Daoy (cell line): ENCODE data around the gene INSL3. TPM values are rescaled to one million over a fixed set of nuclear protein-coding genes. Genes with fewer than 3 reads are reported as not detected.
"Not testable (repeated sequence)": the region's sequence is repeated elsewhere in the genome, so short reads cannot be mapped to it uniquely, and the experiment has no call there.

Experiments used
- DNase-seq: peaks from one replicate; pipeline ENCODE4 v3.0.0-alpha.2; 2015; ENCODE audit warnings: low read depth
- total RNA-seq: library from RNA; depleted of rRNA; stranded (reverse); fragments of >200 nt; shearing (Covaris generic); gene quantifications from 2 replicates; pipeline ENCODE4 v1.2.3, GENCODE V29; 2014

INSL3 gene
- total RNA-seq, 1 experiment from 2014 or later: not detected

DNA sequence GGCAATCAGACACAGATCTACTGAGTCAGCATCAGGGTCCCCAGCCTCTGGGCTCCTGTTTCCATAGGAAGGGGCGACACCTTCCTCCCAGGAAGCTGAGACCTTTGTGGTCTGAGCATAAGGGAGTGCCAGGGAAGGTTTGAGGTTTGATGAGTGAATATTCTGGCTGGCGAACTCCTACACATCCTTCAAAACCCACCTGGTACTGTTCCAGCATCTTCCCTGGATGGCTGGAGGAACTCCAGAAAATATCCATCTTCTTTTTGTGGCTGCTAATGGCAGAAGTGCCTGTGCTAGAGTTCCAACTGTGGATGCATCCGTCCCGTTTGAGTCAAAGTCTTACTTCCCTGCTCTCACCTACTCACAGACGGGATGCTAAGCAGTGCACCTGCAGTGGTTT lies 9.2 kb downstream of the INSL3 start:
- DNase-seq: no peak

- no peak for DNase-seq
Measured at GRCh38 chr19:17811681-17812080, 9.6 kb downstream of the INSL3 start.

GRCh38 chr19:17811103-17811502 lies 10.2 kb downstream of the INSL3 start:
- DNase-seq: no peak

DNA sequence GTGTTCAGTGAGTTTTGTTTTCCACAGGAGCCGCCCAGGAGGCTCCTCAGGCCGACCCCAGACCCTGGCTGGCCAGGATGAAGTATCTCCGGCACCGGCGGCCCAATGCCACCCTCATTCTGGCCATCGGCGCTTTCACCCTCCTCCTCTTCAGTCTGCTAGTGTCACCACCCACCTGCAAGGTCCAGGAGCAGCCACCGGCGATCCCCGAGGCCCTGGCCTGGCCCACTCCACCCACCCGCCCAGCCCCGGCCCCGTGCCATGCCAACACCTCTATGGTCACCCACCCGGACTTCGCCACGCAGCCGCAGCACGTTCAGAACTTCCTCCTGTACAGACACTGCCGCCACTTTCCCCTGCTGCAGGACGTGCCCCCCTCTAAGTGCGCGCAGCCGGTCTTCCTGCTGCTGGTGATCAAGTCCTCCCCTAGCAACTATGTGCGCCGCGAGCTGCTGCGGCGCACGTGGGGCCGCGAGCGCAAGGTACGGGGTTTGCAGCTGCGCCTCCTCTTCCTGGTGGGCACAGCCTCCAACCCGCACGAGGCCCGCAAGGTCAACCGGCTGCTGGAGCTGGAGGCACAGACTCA lies 13.5 kb downstream of the INSL3 start:
- no peak for DNase-seq

DNA sequence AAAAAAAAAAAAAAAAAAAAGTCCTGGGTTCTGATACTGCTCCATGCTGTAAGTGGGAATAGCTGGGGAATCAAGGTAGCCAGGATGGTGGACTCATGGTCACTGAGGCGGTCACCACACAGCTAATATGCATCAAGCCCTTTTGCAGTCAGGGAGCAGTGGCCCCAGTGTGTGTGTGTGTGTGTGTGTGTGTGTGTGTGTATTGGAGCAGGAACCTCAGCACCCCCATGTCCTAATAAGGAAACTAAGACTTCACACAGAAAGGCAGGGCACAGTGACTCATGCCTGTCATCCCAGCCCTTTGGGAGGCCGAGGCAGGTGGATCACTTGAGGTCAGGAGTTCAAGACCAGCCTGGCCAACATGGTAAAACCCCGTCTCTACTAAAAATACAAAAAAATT lies 14.4 kb downstream of the INSL3 start:
- no peak for DNase-seq

DNA sequence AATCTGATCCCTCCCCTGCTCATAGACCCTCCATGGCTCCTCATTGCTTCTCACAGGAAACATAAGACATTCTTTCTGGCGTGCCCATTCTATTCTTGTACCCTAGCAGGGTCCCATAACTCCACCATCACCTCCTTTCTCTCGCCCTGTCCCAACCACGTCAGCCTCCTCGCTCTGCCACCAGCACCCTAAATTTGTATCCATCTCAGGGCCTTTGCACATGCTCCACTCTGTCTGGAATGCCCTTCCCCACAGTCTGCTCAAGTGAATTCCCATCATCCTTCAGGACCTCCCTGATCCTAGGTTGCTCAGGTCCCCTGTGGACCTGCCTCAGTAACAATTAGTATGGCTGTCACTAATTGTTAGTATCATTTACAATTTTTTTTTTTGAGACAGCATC lies 15.9 kb downstream of the INSL3 start:
- DNase-seq: no peak

DNA sequence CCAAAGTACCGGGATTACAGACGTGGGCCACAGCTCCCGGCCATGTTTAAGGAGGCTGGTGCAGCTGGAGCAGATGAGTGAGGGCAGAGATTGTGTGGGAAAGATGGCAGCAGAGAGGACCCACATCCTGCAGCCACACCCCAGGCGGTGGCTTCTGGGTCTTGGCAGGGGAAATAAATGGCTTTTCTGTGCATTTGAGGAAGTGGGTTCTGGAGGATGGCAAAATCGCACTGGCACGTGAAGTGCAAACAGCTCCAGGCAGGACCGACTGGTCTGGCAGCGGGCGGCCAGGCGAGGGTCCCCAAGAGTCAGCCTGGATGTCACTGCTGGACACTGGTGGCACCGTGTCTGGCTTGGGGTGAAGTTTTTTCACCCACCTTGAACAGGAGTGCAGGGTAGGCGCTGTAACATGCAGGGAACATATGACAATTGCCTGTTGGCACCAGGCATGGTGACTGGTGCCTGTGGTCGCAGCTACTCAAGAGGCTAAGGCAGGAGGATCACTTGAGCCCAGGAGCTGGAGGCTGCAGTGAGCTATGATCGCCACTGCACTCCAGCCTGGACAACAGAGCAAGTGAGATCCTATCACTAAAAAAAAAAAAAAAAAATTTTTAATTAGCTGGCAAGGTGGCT lies 17.9 kb downstream of the INSL3 start:
- DNase-seq: no peak

- no peak for DNase-seq
Measured at GRCh38 chr19:17802137-17802858, 19.0 kb downstream of the INSL3 start.

GRCh38 chr19:17798599-17798998 lies 22.7 kb downstream of the INSL3 start:
- not testable (repeated sequence) for DNase-seq

GRCh38 chr19:17797424-17798201 lies 23.7 kb downstream of the INSL3 start:
- peak; percentile 78 for DNase-seq

- no peak for DNase-seq
Measured at GRCh38 chr19:17796838-17797423, 24.4 kb downstream of the INSL3 start.

DNA sequence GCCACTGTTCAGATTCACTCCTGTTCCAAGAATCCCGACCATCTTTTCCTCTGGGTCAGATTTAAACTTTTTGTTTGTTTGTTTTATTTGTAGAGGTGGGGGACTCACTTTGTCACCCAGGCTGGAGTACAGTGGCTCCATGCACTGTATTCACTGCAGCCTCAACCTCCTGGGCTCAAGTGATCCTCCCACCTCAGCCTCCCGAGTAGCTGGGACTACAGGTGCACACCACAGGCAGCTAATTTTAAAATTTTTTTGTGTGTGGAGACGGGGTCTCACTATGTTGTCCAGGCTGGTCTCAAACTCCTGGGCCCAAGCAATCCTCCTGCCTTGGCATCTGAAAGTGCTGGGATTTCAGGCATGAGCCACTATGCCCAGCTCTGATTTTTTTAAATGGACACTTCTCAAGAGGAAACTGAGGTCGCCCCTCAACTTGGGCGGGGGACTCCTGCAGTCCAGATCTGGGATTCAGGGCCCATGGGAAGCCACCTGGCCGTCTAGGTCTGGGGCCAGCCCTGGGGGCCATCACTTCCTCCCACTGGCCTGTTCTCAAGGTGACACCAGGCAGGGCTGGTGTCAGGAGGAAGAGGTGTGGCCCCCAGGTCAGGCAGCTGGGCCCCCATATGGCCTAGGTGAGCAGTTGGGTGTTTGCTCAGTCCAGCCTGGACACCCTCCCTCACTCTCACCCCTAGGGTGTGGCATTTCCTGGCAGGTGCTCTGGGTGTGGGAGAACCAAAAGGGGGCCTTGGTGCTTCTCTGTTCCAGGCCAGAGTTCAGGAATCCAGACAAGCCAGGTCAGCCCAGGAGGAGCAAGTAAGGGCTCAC lies 25.1 kb downstream of the INSL3 start:
- DNase-seq: no peak

- no peak for DNase-seq
Measured at GRCh38 chr19:17795495-17795856, 25.8 kb downstream of the INSL3 start.

- DNase-seq: peak; percentile 85
Measured at GRCh38 chr19:17794731-17795494, 26.4 kb downstream of the INSL3 start, which contains the start of gene B3GNT3. B3GNT3 (plus strand) TSS chr19:17795138; CDS start chr19:17807808, 12,670 bp downstream.

GRCh38 chr19:17794412-17794730 lies 26.9 kb downstream of the INSL3 start:
- no peak for DNase-seq

GRCh38 chr19:17790059-17790780 lies 31.1 kb downstream of the INSL3 start:
- DNase-seq: no peak

DNA sequence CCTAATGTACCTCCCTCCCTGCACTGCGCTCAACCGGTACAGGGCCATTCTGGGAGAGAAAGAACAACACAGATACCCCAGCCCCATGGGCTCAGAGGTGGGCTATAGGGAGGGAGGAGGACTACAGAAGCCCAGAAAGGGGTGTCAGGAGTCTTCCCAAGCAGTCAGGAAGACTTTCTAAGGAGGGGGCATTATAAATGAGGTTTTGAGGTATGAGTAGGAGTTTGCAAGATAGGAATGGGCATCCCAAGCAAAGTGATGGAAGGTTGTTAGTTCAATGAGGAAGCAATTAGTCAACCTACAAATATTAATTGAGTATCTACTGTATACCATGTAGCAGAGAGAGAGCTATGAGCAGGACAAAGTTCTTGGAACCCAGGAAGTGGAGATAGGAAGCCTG lies 32.7 kb downstream of the INSL3 start:
- no peak for DNase-seq

DNA sequence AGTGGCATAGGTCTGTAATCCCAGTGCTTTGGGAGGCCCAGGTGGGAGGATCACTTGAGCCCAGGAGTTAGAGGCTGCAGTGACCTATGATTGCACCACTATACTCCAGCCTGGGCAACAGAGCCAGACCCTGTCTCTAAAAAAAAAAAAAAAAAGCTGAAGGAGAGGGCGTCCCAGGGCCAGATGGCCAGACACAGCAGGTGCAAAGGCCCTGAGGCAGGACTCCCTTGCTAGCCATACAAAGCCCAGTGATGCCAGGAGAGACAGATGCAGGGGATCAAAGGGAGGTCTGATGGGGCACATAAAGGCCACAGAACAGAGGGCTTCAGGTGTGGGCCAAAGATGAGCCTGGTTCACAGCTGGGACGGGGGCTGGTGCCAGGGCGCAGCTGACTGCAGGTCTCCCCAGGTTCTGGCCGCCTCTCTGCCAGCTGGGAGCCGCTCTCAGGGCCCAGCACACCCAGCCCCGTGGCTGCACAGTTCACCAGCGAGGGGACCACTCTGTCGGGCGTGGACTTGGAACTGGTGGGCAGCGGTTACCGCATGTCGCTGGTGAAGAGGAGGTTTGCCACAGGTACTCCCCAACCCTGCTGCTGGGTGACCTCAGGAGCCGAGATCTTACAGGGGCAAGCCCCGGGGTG lies 33.9 kb downstream of the INSL3 start:
- no peak for DNase-seq
